DND-41 (cell line): ENCODE results near the gene LRGUK.

ENCODE experiments used
- ATAC-seq: fragments of 200-7000 bp; cut with Tn5 transposase; 3 replicates; pipeline ENCODE4 v1.9.1; 2021; ENCODE audit warnings: low read depth; ENCODE audit not compliant: insufficient read depth
- DNase-seq: peaks from one replicate; pipeline ENCODE4 v3.0.0-alpha.2; 2020
- H2AFZ ChIP-seq: 2 replicates; pipeline ENCODE4 v1.6.0; 2012; ENCODE audit warnings: low read depth, low read length
- H3K27ac ChIP-seq: 2 replicates; pipeline ENCODE4 v1.5.1; 2012; ENCODE audit warnings: low read length, inconsistent platforms
- H3K27me3 ChIP-seq: fragments of 200-600 bp; sonication (generic); 2 replicates; pipeline ENCODE4 v1.6.0; 2012; ENCODE audit warnings: low read length, mild to moderate bottlenecking, inconsistent platforms; ENCODE audit not compliant: insufficient read depth, poor library complexity
- H3K36me3 ChIP-seq: 2 replicates; pipeline ENCODE4 v1.5.1; 2012; ENCODE audit warnings: low read length, inconsistent platforms; ENCODE audit not compliant: insufficient read depth
- H3K4me1 ChIP-seq: 2 replicates; pipeline ENCODE4 v1.5.1; 2012; ENCODE audit warnings: mild to moderate bottlenecking, low read length; ENCODE audit not compliant: insufficient read depth
- H3K4me2 ChIP-seq: 2 replicates; pipeline ENCODE4 v1.6.0; 2012; ENCODE audit warnings: mild to moderate bottlenecking, moderate library complexity, low read length, inconsistent platforms; ENCODE audit not compliant: insufficient read depth
- H3K4me3 ChIP-seq, 2 experiments: fragments of 200-600 bp in 1 of 2; shearing (Covaris generic) in 1 of 2; 2 replicates each; pipeline ENCODE4 v1.5.1; 2012 to 2016; ENCODE audit warnings: inconsistent platforms in 2 of 2, low read length in 2 of 2, mild to moderate bottlenecking in 2 of 2, low read depth in 1 of 2, moderate library complexity in 1 of 2
- H3K79me2 ChIP-seq: 2 replicates; pipeline ENCODE4 v1.6.0; 2012; ENCODE audit warnings: low read length, inconsistent platforms; ENCODE audit not compliant: insufficient read depth
- H3K9ac ChIP-seq: 2 replicates; pipeline ENCODE4 v1.6.0; 2012; ENCODE audit warnings: low read depth, mild to moderate bottlenecking, inconsistent platforms, low read length, moderate library complexity
- H3K9me3 ChIP-seq: 2 replicates; pipeline ENCODE4 v1.5.1; 2012; ENCODE audit warnings: low read length, moderate library complexity, mild to moderate bottlenecking, inconsistent platforms; ENCODE audit not compliant: insufficient read depth, severe bottlenecking
- H4K20me1 ChIP-seq: 2 replicates; pipeline ENCODE4 v1.6.0; 2012; ENCODE audit warnings: low read length; ENCODE audit not compliant: insufficient read depth
- EZH2 ChIP-seq: IDR thresholded peaks from 3 replicates; pipeline ENCODE4 v1.6.1; 2012; ENCODE audit warnings: borderline replicate concordance, low read depth, mild to moderate bottlenecking, moderate library complexity, low read length, inconsistent platforms; ENCODE audit not compliant: severe bottlenecking
- TF ChIP-seq, protein P1 (sequence below): IDR thresholded peaks from 2 replicates; pipeline ENCODE4 v1.5.1; 2012; ENCODE audit warnings: borderline replicate concordance, low read length, moderate library complexity, mild to moderate bottlenecking; ENCODE audit not compliant: poor library complexity, severe bottlenecking; ENCODE audit errors: extremely low read depth

LRGUK gene

DNA sequence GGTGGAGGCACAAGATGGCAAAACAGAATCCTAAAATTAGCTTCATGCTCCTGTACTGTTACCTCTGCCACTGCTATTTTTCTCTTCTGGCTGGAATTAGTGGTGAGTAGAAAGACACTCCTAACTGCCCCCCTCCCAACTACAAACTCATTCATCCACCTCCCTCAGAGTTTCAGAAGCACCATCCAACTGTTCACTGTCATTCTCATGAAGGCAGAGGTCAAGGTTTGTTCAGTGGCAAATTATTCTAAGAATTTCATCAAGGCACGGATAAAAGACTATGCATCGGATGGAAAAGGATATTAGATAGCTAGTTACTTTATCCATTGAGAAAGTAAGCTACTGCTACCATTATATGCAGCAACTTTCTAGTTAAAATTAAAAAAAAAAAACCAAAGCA is 59.7 kb downstream of the LRGUK start:
- no peak for ATAC-seq
- H2AFZ ChIP-seq, result no peak overlapping the region
- H3K36me3 ChIP-seq, result no peaks in the 10 kb centered on the region
- H3K9ac ChIP-seq, result no peak overlapping the region
- H3K4me1 ChIP-seq, result no peaks in the 10 kb centered on the region
- no peaks in the 10 kb centered on the region for H3K9me3 ChIP-seq
- H3K4me3 ChIP-seq, result no peak overlapping the region
- no peak overlapping the region for H3K4me2 ChIP-seq
- no peak for TF ChIP-seq EZH2
- TF ChIP-seq, protein P1, sequence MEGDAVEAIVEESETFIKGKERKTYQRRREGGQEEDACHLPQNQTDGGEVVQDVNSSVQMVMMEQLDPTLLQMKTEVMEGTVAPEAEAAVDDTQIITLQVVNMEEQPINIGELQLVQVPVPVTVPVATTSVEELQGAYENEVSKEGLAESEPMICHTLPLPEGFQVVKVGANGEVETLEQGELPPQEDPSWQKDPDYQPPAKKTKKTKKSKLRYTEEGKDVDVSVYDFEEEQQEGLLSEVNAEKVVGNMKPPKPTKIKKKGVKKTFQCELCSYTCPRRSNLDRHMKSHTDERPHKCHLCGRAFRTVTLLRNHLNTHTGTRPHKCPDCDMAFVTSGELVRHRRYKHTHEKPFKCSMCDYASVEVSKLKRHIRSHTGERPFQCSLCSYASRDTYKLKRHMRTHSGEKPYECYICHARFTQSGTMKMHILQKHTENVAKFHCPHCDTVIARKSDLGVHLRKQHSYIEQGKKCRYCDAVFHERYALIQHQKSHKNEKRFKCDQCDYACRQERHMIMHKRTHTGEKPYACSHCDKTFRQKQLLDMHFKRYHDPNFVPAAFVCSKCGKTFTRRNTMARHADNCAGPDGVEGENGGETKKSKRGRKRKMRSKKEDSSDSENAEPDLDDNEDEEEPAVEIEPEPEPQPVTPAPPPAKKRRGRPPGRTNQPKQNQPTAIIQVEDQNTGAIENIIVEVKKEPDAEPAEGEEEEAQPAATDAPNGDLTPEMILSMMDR, result no peak
- no peaks in the 10 kb centered on the region for H3K27me3 ChIP-seq
- no peak for DNase-seq
- H3K27ac ChIP-seq, result no peak overlapping the region
- no peaks in the 10 kb centered on the region for H4K20me1 ChIP-seq
- no peaks in the 10 kb centered on the region for H3K79me2 ChIP-seq

DNA sequence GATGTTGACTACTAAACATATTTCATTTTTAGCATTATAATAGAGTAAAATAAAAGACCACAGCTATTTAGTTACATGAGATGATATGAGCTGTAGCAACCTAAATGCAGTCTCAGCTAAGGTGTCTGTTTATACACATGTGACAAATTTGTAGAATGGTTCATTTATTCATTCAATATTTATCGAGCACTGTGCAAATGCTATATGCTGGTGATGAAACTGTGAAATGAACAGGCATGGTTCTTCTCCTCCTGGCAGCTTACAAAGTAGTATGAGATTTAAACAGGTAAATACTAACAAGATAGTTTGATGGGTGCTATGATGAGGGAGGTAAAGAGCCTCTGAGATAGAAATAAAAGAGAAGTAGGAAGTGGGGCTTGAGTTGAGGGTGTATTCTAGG is 60.8 kb downstream of the LRGUK start:
- DNase-seq (no peak), ATAC-seq (no peak)
- TF ChIP-seq EZH2, result no peak
- TF ChIP-seq, protein P1, result no peak
- no peaks in the 10 kb centered on the region for H3K4me1 ChIP-seq
- H3K9ac ChIP-seq, result no peak overlapping the region
- H3K36me3 ChIP-seq, result no peaks in the 10 kb centered on the region
- no peak overlapping the region for H3K4me3 ChIP-seq
- H2AFZ ChIP-seq, result no peak overlapping the region
- H3K27ac ChIP-seq, result no peak overlapping the region
- H3K4me2 ChIP-seq, result no peak overlapping the region
- H3K27me3 ChIP-seq, result no peaks in the 10 kb centered on the region
- no peaks in the 10 kb centered on the region for H3K79me2 ChIP-seq
- H4K20me1 ChIP-seq, result no peaks in the 10 kb centered on the region
- H3K9me3 ChIP-seq, result no peaks in the 10 kb centered on the region

DNA sequence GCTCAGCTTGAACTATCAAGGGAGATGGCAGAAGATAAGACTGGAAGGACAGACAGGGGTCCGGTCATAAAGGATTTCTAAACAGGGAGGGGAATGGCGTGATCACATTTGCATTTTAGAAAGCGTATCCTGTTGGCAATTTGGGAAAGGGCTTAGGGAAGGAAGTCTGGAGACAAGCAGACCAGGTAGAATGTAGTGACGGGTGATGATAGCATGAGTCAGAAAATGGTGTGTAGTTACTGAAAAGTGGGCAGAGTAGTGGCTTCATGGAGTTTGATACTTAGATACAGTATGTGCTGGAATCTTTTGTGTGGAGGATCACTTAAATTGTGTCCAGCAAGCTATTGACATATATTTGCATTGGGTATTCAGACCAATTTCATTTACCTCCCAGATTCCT is 61.2 kb downstream of the LRGUK start:
- no peak overlapping the region for H2AFZ ChIP-seq
- no peak for ATAC-seq

More for the DNA sequence above, 61.2 kb downstream of the LRGUK start:
- Histone ChIP-seq H3K4me1 (no peaks in the 10 kb centered on the region), H3K9ac (no peak overlapping the region), H4K20me1 (no peaks in the 10 kb centered on the region), H3K4me3 (no peak overlapping the region), H3K79me2 (no peaks in the 10 kb centered on the region), H3K27me3 (no peaks in the 10 kb centered on the region), H3K4me2 (no peak overlapping the region), H3K27ac (no peak overlapping the region), H3K9me3 (no peaks in the 10 kb centered on the region), H3K36me3 (no peaks in the 10 kb centered on the region)
- no peak for TF ChIP-seq EZH2
- TF ChIP-seq, protein P1, result no peak
- DNase-seq, result no peak
